HepG2 (cell line): ENCODE results near the gene BPGM. TPM values are rescaled to one million over a fixed set of nuclear protein-coding genes. Genes with fewer than 3 reads are reported as not detected.

Experiments used
- ATAC-seq: fragments of 200-7000 bp; cut with Tn5 transposase; 3 replicates; pipeline ENCODE4 v1.9.1; 2020; ENCODE audit warnings: mild to moderate bottlenecking, moderate library complexity
- BruUV-seq: library from RNA; stranded (reverse); fragments of 400-500 nt; replicated peaks from 2 replicates; lab custom pipeline; 2021; lab: Mats Ljungman, UMichigan
- CTCF ChIA-PET: fragments of 300-600 bp; formaldehyde crosslinking; extraction: SDS; loops from one replicate; lab custom pipeline; 2021; ENCODE audit warnings: low total read pairs, inconsistent platforms, low intra/inter-chr PET ratio; lab: Yijun Ruan, JAX
- POLR2A ChIA-PET: fragments of 350-600 bp; sonication (Branson Sonifier 250); formaldehyde crosslinking; loops from one replicate; lab custom pipeline; 2020; ENCODE audit warnings: antibody characterized with exemption, inconsistent platforms; lab: Yijun Ruan, JAX
- DNase-seq: peaks from one replicate; pipeline ENCODE4 v3.0.0-alpha.2; 2015; ENCODE audit warnings: low spot score
- FAIRE-seq: peaks from 3 replicates; lab custom pipeline; 2011; peaks lifted over from hg19 to GRCh38; lab: Jason Lieb, UNC
- H2AFZ ChIP-seq: one replicate; pipeline ENCODE4 v1.6.1; 2011; ENCODE audit warnings: low read length, inconsistent platforms
- H3K27ac ChIP-seq: fragments of 300-600 bp; 3 replicates; pipeline ENCODE4 v1.8.0; 2011; ENCODE audit warnings: mixed run types, mild to moderate bottlenecking, mixed read lengths, low read length, inconsistent platforms; ENCODE audit not compliant: insufficient read depth; ENCODE audit errors: extremely low read length
- H3K27me3 ChIP-seq, 2 experiments: fragments of 200-600 bp in 1 of 2; 2 replicates in 1 of 2; 3 replicates in 1 of 2; pipeline versions ENCODE4 v1.6.0 to v1.8.0; 2011; ENCODE audit warnings: low read length in 2 of 2, mild to moderate bottlenecking in 2 of 2, moderate library complexity in 2 of 2, inconsistent platforms in 1 of 2; ENCODE audit not compliant: insufficient read depth in 2 of 2, control insufficient read depth in 1 of 2
- H3K36me3 ChIP-seq, 2 experiments: fragments of 200-600 bp in 1 of 2; replicated peaks in 1 of 2; 2 replicates in 1 of 2; 3 replicates in 1 of 2; pipeline versions ENCODE4 v1.5.1 to v1.8.0; 2011; ENCODE audit warnings: low read length in 2 of 2, inconsistent platforms in 1 of 2; ENCODE audit not compliant: insufficient read depth in 2 of 2, control insufficient read depth in 1 of 2
- H3K4me1 ChIP-seq: 2 replicates; pipeline ENCODE4 v1.5.1; 2012; ENCODE audit warnings: low read length, inconsistent platforms; ENCODE audit not compliant: insufficient read depth
- H3K4me2 ChIP-seq: 2 replicates; pipeline ENCODE4 v1.6.0; 2011; ENCODE audit warnings: low read depth, low read length, inconsistent platforms
- H3K4me3 ChIP-seq, 3 experiments: fragments of 200-600 bp in 1 of 3; sonication (generic), shearing (Covaris generic) in 1 of 3; replicated peaks in 1 of 3; 2 replicates each; pipeline ENCODE4 v1.5.1; 2011 to 2016; ENCODE audit warnings: low read length in 3 of 3, inconsistent platforms in 2 of 3, low read depth in 2 of 3, mild to moderate bottlenecking in 2 of 3, control low read depth in 1 of 3, mixed read lengths in 1 of 3; ENCODE audit not compliant: insufficient read depth in 1 of 3
- H3K79me2 ChIP-seq: one replicate; pipeline ENCODE4 v1.6.1; 2011; ENCODE audit warnings: low read length, inconsistent platforms; ENCODE audit not compliant: insufficient read depth
- H3K9ac ChIP-seq: 2 replicates; pipeline ENCODE4 v1.6.0; 2011; ENCODE audit warnings: mild to moderate bottlenecking, low read depth, low read length, inconsistent platforms; ENCODE audit not compliant: insufficient read depth
- H3K9me3 ChIP-seq: 2 replicates; pipeline ENCODE4 v1.5.1; 2012; ENCODE audit warnings: mild to moderate bottlenecking, low read length
- H4K20me1 ChIP-seq: 2 replicates; pipeline ENCODE4 v1.6.0; 2011; ENCODE audit warnings: inconsistent platforms, mild to moderate bottlenecking, low read length, moderate library complexity; ENCODE audit not compliant: insufficient read depth
- CCDC6 ChIP-seq: sonication (generic); formaldehyde crosslinking; IDR thresholded peaks from 2 replicates; pipeline ENCODE4 v1.8.1; 2022; ENCODE audit warnings: mild to moderate bottlenecking, missing genetic modification reagents, moderate library complexity
- ELF1 ChIP-seq: sonication (generic); formaldehyde crosslinking; IDR thresholded peaks from 2 replicates; pipeline ENCODE4 v1.4.0; 2020; ENCODE audit warnings: missing genetic modification reagents
- FLYWCH1 ChIP-seq: sonication (generic); formaldehyde crosslinking; IDR thresholded peaks from 2 replicates; pipeline ENCODE4 v1.8.1; 2023; ENCODE audit warnings: mild to moderate bottlenecking, missing genetic modification reagents
- MEF2D ChIP-seq: sonication (generic); formaldehyde crosslinking; IDR thresholded peaks from 2 replicates; pipeline ENCODE4 v1.5.1; 2020; ENCODE audit warnings: mild to moderate bottlenecking, missing genetic modification reagents
- MTA3 ChIP-seq: sonication (generic); formaldehyde crosslinking; IDR thresholded peaks from 2 replicates; pipeline ENCODE4 v1.4.0; 2020; ENCODE audit warnings: missing genetic modification reagents
- MZF1 ChIP-seq: sonication (generic); formaldehyde crosslinking; IDR thresholded peaks from 2 replicates; pipeline ENCODE4 v1.8.1; 2023; ENCODE audit warnings: mild to moderate bottlenecking, missing genetic modification reagents, borderline replicate concordance
- REXO4 ChIP-seq: sonication (generic); formaldehyde crosslinking; IDR thresholded peaks from 2 replicates; pipeline ENCODE4 v1.8.0; 2022; ENCODE audit warnings: missing genetic modification reagents, mild to moderate bottlenecking, borderline replicate concordance
- ZNF256 ChIP-seq: sonication (generic); formaldehyde crosslinking; conservative IDR thresholded peaks from 2 replicates; pipeline ENCODE4 v1.4.0; 2020; ENCODE audit warnings: missing genetic modification reagents
- ZNF326 ChIP-seq: sonication (generic); formaldehyde crosslinking; IDR thresholded peaks from 2 replicates; pipeline ENCODE4 v1.4.0; 2020; ENCODE audit warnings: missing genetic modification reagents, borderline replicate concordance
- ZNF333 ChIP-seq: sonication (generic); formaldehyde crosslinking; IDR thresholded peaks from 2 replicates; pipeline ENCODE4 v1.4.0; 2020; ENCODE audit warnings: mild to moderate bottlenecking, missing genetic modification reagents, borderline replicate concordance
- ZNF737 ChIP-seq: sonication (generic); formaldehyde crosslinking; IDR thresholded peaks from 2 replicates; pipeline ENCODE4 v1.5.0; 2020; ENCODE audit warnings: missing genetic modification reagents, mild to moderate bottlenecking, borderline replicate concordance
- ZNF816 ChIP-seq: sonication (generic); formaldehyde crosslinking; IDR thresholded peaks from 2 replicates; pipeline ENCODE4 v1.8.0; 2022; ENCODE audit warnings: missing genetic modification reagents, mild to moderate bottlenecking, borderline replicate concordance
- WGBS: methylation state at CpG from one replicate; pipeline ENCODE4 v1.1.6; 2017; ENCODE audit warnings: low lambda C conversion rate; 5-methylcytosine and 5-hydroxymethylcytosine counted together
- in situ Hi-C: cut with HindIII; loops from 2 replicates; pipeline ENCODE4 v1.10.0; 2017; ENCODE audit warnings: low pct_unique_long_range_greater_than_20kb; ENCODE audit not compliant: extremely low pct_ligation_motif_present
- intact Hi-C: fragments of 100-400 bp; cut with micrococcal nuclease; formaldehyde crosslinking; loops from one replicate; pipeline ENCODE4 v1.10.0; 2022; ENCODE audit not compliant: unreplicated experiment
- polyA plus RNA-seq, 8 experiments: library from polyadenylated mRNA; depleted of rRNA in 3 of 8; stranded (reverse) in 7 of 8; unstranded in 1 of 8; fragments of >200 nt; fragmentation: Illumina TruSeq in 4 of 8; extraction: Trizol in 4 of 8; gene quantifications; 2 replicates each; pipeline versions ENCODE4 v1.2.1 to v1.2.3, GENCODE V29; 2011 to 2016; ENCODE audit warnings: low read depth in 4 of 8, missing spikeins in 1 of 8, mixed read lengths in 1 of 8; ENCODE audit not compliant: insufficient read depth in 1 of 8
- total RNA-seq, 5 experiments: library from RNA; depleted of rRNA; stranded (reverse); fragments of >200 nt; fragmentation: Illumina TruSeq; extraction: Trizol; gene quantifications; 2 replicates each; pipeline ENCODE4 v1.2.3, GENCODE V29; 2016; ENCODE audit warnings: low read depth in 1 of 5
- TF ChIP-seq, protein P1 (sequence below): sonication (generic); formaldehyde crosslinking; IDR thresholded peaks from 2 replicates; pipeline ENCODE4 v1.8.0; 2022; ENCODE audit warnings: missing genetic modification reagents, mild to moderate bottlenecking, moderate library complexity, borderline replicate concordance
- TF ChIP-seq, protein P2 (sequence below): IDR thresholded peaks from 2 replicates; pipeline ENCODE4 v1.6.1; 2016

BPGM gene
- total and polyA plus RNA-seq, 2 of the 13 experiments (the other 11 are each of a cell fraction or from before 2014, with no cell fraction given) = 4.0 to 7.5 TPM

DNA sequence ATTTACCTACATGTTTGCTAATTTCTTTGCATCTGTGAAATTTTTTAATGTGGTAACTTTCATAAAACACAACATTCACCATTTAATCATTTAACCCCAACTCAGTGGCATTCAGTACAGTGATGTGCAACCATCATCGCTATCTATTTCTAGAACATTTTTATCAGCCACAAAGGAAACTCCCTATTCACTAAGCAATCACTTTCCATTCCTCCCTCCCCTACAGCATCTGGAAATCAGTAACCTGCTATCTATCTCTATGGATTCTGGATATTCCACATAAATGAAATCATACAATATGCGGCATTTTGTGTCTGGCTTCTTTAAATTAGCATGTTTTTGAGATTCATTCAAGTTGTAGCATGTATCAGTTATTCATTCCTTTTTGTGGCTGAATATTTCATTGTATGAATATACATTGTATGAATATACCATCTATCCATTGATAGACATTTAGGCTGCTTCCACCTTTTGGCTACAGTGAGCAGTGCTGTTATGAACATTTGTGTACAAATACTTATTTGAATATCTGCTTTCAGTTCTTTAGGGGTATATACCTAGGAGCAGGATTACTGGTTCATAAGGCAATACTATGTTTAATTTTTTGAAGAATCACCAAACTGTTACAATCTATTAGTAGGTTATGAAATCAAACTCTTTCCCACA, 19.4 kb upstream of the BPGM start:
- Histone ChIP-seq H3K9me3 (no peaks in the 10 kb centered on the region), H4K20me1 (no peaks in the 10 kb centered on the region), H3K27ac (no peak overlapping the region), H3K36me3 (no peaks in the 10 kb centered on the region), H3K4me2 (no peak overlapping the region), H3K4me1 (no peaks in the 10 kb centered on the region), H3K4me3 (no peak overlapping the region), H3K27me3 (peaks cover 0 to 3% of the 10 kb centered on the region in 2 experiments; a peak in 1 of 5 replicates), H3K9ac (no peak overlapping the region), H3K79me2 (no peaks in the 10 kb centered on the region), H2AFZ (no peak overlapping the region)
- ChIA-PET POLR2A (no interaction called here), CTCF (no interaction called here)
- ATAC-seq (no peak), DNase-seq (no peak), FAIRE-seq (no peak)
- intact Hi-C loops (no loop called here), in situ Hi-C loops (no loop called here)
- no TSS peak for BruUV-seq
- TF ChIP-seq, protein P1, sequence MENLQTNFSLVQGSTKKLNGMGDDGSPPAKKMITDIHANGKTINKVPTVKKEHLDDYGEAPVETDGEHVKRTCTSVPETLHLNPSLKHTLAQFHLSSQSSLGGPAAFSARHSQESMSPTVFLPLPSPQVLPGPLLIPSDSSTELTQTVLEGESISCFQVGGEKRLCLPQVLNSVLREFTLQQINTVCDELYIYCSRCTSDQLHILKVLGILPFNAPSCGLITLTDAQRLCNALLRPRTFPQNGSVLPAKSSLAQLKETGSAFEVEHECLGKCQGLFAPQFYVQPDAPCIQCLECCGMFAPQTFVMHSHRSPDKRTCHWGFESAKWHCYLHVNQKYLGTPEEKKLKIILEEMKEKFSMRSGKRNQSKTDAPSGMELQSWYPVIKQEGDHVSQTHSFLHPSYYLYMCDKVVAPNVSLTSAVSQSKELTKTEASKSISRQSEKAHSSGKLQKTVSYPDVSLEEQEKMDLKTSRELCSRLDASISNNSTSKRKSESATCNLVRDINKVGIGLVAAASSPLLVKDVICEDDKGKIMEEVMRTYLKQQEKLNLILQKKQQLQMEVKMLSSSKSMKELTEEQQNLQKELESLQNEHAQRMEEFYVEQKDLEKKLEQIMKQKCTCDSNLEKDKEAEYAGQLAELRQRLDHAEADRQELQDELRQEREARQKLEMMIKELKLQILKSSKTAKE (CRISPR knock-in tag) = no peak
- no peak for TF ChIP-seq ZNF737 (CRISPR knock-in tag)
- no peak for TF ChIP-seq ZNF333 (CRISPR knock-in tag)
- TF ChIP-seq MEF2D (CRISPR knock-in tag) = no peak
- TF ChIP-seq FLYWCH1 = no peak
- no peak for TF ChIP-seq CCDC6
- TF ChIP-seq REXO4 (CRISPR knock-in tag) = no peak
- TF ChIP-seq ZNF816 (CRISPR knock-in tag) = no peak
- no peak for TF ChIP-seq MZF1 (CRISPR knock-in tag)
- no peak for TF ChIP-seq ELF1 (CRISPR knock-in tag)
- no peak for TF ChIP-seq MTA3 (CRISPR knock-in tag)
- no peak for TF ChIP-seq ZNF326 (CRISPR knock-in tag)
- TF ChIP-seq ZNF256 = no peak
- TF ChIP-seq, protein P2, sequence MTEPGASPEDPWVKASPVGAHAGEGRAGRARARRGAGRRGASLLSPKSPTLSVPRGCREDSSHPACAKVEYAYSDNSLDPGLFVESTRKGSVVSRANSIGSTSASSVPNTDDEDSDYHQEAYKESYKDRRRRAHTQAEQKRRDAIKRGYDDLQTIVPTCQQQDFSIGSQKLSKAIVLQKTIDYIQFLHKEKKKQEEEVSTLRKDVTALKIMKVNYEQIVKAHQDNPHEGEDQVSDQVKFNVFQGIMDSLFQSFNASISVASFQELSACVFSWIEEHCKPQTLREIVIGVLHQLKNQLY (CRISPR knock-in tag) = no peak
- WGBS = 31% methylated on average over 2 of the region's 2 CpGs
